DND-41 (cell line): Measurements from ENCODE around the gene RBMS3.

Experiments used
- EZH2 ChIP-seq: IDR thresholded peaks from 3 replicates; pipeline ENCODE4 v1.6.1; 2012; ENCODE audit warnings: borderline replicate concordance, low read depth, mild to moderate bottlenecking, moderate library complexity, low read length, inconsistent platforms; ENCODE audit not compliant: severe bottlenecking
- TF ChIP-seq, protein P1 (sequence below): IDR thresholded peaks from 2 replicates; pipeline ENCODE4 v1.5.1; 2012; ENCODE audit warnings: borderline replicate concordance, low read length, moderate library complexity, mild to moderate bottlenecking; ENCODE audit not compliant: poor library complexity, severe bottlenecking; ENCODE audit errors: extremely low read depth

DNA sequence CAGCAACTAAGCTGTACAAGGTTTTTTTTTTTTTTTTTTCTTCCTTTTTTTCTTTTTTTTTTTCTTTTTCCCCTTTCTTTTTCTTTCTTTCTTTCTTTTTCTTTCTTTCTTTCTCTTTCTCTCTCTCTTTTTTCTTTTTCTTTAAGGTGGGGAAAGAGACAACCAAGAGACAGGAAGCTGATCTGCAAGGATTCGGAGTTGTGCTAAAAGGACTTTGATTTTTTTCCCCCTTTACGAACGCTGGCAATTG is 148 bp downstream of the RBMS3 start:
- TF ChIP-seq, protein P1, sequence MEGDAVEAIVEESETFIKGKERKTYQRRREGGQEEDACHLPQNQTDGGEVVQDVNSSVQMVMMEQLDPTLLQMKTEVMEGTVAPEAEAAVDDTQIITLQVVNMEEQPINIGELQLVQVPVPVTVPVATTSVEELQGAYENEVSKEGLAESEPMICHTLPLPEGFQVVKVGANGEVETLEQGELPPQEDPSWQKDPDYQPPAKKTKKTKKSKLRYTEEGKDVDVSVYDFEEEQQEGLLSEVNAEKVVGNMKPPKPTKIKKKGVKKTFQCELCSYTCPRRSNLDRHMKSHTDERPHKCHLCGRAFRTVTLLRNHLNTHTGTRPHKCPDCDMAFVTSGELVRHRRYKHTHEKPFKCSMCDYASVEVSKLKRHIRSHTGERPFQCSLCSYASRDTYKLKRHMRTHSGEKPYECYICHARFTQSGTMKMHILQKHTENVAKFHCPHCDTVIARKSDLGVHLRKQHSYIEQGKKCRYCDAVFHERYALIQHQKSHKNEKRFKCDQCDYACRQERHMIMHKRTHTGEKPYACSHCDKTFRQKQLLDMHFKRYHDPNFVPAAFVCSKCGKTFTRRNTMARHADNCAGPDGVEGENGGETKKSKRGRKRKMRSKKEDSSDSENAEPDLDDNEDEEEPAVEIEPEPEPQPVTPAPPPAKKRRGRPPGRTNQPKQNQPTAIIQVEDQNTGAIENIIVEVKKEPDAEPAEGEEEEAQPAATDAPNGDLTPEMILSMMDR = no peak
- TF ChIP-seq EZH2 = no peak
